Stimulated activated CD8-positive, alpha-beta memory T cell treated with anti-CD3 and anti-CD28 coated beads, Interleukin-15, amount 100 ng/mL, for 24 hours (primary cell): ENCODE results near the gene MICAL3.

Experiments used
- DNase-seq: peaks from one replicate; pipeline ENCODE4 v3.0.0-alpha.2; 2020; ENCODE audit warnings: low read depth

MICAL3 gene

DNA sequence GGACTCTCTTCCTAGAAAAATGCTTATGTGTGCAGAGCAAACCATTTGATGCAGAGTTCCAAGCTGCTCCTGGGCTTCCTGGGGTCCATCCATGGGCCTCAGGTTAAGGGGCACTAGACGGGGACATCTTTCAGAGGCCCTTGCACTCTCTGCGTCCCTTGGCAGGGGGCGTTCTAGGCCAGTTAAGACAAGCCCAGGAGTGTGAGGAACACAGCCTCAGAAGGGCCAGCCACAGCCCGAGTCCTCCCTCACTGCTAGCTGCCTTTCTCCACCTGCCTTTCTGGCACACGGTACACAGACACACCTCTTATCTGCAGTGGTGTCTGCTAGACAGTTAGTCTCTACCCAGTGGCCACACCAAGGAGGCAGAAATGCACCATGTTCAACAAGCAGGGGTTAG, 232.1 kb downstream of the MICAL3 start:
- DNase-seq = no peak

- DNase-seq = no peak
Measured at GRCh38 chr22:17791196-17791595, 233.2 kb downstream of the MICAL3 start.

DNA sequence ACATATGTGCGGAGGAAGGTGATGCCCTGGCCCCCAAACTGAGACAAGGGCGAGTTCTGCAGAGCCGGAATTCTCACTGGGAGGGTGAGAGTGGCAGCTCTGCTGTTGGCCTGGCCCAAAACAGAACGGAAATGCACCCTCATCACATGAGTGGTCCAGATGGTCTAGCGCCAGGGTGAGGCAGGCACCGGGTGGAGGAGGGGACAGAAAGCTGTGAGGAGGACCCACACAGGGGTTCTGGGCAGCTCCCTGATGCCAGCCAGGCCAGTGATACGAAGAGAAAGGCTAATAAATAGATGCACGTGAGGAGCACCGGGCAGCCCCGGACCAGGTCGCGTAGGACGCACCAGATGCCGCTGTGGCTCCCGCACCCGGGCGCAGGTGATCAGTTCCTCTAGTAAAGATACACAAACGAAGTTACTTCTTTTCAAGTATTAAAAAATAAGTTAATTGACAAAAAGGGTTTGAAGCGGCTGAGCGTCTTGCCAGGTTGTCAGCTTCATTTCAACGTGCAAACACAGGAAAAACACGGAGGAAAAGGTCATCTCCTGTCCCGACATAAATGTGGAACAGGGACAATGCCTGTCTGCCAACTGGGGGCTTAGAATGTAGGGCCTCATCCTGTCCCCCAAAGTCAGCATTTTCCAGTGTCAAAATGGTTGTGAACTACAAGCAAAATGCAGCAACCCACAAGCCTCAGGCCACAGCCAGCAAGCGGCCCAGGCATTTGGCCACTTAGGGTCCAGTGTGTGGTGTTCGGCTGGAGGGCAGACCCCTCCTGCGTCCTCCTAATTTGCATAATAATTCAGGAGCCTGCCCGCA, 234.8 kb downstream of the MICAL3 start:
- no peak for DNase-seq

- no peak for DNase-seq
Measured at GRCh38 chr22:17788528-17789378, 235.6 kb downstream of the MICAL3 start.

DNA sequence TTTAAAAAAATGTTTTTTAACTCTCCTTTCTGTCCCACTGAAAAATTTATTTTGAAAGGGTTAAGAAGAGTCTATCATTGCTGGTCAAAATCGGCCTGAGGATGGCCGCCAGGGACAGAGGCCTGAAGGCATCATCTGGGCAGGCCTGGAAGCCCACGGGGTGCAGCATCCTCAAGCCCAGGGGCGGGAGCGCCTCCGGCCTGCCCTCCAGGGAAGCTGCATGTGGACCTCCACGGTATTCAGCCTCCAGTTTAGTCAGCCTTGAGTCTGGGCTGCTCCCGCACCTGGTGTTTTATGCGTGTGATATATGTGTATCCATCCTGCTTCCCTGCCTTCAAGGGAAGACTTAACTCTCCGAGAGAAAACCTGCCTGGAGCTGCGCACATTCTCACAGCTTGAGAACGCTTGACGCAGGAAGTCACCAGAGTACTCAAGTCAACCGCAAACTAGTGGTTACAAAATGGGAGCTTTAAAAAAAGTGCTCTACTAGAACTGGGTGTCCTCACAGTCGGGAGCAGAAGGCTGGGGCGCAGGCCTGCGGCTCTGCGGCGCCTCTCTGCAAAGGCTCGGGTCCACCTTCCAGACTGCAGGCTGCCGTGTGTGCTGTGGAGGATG, 236.5 kb downstream of the MICAL3 start:
- no peak for DNase-seq

DNA sequence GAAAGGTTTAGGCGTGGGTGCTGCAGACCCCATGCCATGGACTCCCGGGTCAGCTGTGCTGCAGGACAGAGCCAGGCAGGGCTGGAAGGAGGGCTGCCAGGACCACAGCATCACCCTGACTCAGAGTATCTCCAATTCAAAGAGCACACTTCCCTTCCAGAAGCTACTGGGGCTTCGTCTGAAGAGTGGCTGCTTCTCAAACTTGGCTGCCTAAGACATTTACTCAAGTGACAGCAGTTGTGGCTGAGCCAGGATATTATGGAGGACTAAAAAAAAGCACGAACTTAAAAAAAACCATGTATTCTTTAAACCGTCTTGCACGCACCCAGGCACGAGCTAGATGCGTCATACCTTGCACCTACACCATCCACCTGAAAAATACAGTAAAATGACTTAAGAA, 237.1 kb downstream of the MICAL3 start:
- DNase-seq = no peak

GRCh38 chr22:17786435-17787161, 237.8 kb downstream of the MICAL3 start:
- no peak for DNase-seq

DNA sequence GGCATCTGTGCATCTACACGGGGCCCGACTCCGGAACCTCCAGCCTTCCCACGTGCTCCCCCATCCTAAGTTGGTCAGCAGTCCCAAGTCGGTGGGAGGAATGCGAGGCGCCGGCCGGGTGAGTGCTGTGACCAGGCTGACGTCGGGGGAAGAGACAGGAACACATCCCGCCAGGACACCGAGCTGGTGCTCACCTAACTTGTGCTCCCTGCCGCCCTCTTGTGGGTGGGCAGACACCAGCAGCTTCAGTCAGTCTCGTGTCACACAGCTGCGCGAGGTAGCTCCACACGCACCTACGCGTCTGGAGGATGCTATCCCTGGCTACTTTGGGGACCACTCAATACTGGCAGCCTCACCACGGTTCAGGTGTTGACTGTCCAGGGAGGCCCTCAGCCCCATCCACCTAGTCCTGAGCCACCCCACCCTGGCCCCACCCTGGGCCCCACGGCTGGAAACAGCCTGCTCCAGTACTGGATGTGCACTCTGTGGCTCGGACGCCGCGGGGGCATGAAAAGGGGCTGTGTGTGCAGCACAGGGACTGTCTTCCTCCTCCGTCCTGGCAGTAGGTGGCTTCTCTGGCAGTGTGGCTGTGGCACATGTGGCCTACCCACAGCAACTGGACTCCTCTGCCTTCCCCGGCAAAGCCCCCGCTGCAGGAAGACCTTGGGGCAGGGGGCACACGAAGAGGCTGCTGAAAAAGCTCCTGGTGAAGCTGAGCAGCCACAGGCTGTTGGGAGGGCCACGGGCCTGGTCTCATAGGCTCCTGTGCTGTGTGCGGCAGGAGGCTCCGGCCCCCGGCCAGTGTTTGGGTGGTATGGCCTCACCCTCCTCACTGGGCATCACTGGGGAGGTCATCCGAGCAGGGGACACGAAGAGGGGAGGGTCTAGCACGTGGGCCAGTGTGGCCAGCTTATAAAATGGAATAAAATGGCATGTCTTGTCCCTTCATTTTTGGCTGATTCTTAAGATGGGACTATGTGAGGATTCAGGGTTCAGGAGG, 238.9 kb downstream of the MICAL3 start:
- DNase-seq = no peak

DNA sequence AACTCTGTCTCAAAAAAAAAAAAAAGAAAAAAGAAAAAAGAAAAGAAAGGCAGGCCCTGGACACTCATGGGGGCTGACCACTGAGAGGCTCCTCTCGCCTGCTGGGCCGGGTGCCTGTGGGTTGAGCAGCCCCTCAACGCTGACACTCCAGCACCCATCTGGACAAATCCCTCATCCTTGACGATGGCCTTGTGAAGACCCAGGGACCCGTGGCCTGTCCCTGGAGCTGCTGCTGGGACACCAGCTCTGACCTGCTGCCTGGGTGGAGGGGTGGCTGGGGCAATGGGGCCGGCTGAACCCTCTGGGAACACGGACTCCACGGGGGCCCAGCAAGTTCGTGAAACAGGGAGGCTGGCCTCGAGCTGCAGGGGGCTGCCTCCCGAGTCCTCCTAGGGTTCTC, 239.6 kb downstream of the MICAL3 start:
- no peak for DNase-seq

DNA sequence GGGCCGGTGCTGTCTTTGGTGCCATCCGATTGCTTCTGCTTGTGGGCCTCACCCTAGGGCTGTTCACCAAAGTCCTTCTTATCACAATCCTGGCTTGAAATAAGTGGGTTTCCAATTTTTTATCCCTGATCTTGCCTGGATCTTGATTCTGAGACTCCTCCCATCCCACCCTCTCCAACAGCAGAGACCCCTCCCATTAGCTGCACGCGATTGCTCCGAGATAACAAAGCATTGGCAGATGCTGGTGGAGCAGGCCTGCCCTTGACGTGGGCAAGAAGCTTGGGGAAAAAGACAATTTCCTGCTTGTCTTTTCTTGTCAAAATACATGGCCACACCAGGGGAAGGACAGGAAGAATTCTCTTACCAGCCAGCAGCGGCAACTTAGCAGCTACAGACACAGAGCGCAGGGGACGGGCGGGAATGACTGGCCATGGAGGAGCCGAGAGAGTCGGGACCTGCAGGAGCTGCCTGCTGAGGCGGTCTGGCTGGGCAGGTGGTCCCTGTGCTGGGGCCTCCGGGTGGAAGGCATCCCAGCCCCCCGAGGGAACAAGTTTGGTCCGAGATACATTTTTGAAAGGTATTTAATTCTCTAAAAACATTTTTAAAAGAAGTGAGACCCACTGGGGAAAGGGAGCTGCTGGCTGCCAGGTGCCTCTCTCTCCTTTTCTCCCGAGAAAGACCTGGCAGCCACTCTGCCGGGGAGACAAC, 240.4 kb downstream of the MICAL3 start:
- no peak for DNase-seq

GRCh38 chr22:17783312-17783711, 241.0 kb downstream of the MICAL3 start:
- DNase-seq = no peak

DNA sequence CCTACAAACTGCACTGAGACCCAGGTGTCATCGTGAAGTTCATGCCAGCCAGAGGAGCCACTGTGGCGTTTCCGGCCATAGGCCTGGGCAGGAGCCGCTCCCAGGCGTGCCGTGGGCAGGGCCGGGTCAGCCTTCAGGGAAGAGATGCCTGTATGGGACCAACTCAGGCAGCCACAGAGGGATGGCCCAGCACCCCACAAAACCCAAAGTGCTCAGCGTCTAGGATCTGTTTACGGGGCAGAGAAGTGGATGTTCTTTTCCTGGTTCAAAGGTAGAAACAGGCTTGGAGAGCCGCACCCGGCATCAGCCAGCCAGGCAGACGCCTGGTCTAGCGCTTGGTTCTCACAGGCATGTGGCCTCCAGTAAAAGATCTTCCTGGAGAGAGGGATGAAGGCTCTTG, 241.7 kb downstream of the MICAL3 start:
- DNase-seq = no peak

GRCh38 chr22:17782158-17782557, 242.2 kb downstream of the MICAL3 start:
- DNase-seq = no peak

- DNase-seq = no peak
Measured at GRCh38 chr22:17781319-17782031, 242.9 kb downstream of the MICAL3 start.

DNA sequence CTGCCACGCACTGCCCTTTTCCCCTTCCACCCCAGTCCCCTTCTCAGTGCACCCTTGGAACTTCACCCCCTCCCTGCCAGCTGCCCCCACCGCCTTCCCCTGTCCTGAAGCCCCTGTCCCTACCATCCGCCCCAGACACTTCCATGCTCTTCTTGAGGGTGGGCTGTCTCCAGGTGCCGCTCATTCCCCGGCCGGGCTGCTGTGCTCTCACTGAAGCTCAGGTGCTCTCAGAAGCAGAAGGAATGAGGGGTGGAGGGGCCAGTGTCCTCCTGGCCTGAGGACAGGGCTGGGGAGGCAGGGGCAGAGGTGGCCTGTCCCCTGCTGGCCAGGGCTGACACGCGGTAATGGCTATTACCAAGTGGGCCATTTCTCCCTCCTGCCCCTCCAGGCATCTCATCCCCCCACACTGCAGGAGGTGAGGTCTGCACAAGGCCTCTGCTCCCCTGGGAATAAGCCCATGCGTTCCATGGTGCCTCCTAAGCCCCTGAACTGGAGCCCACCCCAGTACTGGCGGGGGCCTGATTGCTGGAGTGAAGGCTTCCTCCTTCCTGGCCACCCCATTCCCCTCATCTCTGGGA, 243.5 kb downstream of the MICAL3 start:
- DNase-seq = no peak

DNA sequence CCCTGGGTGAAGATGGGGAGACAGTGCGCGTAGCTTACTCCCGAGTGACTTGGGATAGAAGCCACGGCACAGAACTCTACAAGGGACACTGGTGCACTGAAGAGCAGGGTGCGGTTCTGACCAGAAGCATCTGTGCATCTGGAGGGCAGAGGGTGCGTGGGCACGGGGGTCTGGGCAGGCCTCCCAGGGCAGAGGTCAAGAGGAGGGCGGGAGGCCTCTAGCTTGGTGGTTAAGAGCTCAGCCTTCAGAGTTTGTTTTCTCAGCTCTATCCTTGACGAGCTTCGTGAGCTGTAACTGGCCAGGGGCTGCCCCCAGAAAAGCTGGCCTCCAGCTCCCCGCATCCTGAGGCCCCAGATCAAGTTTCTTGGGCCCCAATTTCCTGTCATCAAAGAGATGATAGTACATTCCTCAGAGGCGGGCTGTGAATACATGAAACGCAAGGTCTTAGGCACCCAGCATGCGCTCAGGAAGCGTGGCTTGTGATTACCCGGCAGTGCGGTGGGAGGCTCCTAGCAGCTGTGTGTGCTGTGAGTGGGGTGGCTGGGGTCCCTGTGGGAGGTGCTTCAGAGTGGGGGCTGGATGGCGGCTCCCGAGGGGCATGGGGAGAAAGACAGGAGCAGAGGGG, 244.1 kb downstream of the MICAL3 start:
- no peak for DNase-seq

DNA sequence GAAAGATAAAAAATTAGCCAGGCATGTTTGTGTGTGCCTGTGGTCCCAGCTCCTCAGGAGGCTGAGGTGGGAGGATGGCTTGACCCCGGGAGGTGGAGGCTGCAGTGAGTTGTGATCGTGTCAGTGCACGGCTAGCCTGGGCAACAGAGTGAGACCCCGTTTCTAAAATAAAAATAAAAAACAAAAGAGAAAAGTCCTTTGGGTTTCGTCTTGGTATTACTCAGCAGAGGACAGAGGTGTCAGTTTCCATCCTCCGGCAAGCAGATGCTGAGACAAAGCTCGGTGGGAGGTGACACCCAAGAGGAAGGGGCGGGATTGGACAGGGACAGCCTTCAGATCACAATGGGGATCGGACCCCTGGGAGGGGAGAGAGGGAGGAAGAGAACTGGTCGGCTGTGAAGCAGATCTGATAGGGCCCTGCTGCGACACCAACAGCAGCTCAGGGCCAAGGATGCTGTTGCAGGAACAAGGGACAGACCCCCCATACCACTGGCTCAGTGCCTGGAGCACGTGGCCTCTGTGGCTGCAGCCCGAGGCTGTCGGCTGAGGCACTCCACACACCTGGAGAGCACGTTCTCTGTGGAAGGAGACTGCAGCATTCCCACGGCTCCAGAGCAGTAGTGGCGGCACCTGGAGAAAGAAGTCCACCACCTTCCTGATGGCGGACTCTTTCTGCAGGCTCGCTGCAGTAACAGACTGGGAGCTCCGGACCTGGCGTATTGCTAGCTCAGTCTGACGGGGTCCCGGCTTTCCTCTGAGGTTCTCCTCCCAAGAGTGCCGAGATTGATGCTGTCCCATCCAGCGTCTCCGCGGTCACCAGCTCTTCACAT, 244.9 kb downstream of the MICAL3 start:
- DNase-seq = no peak
